Brain pericyte (primary cell): Measurements from ENCODE around the gene WSCD1.

Source experiments
- DNase-seq: peaks from one replicate; pipeline ENCODE4 v3.0.0-alpha.2; 2012; ENCODE audit warnings: low read depth, low spot score

The WSCD1 gene

DNA sequence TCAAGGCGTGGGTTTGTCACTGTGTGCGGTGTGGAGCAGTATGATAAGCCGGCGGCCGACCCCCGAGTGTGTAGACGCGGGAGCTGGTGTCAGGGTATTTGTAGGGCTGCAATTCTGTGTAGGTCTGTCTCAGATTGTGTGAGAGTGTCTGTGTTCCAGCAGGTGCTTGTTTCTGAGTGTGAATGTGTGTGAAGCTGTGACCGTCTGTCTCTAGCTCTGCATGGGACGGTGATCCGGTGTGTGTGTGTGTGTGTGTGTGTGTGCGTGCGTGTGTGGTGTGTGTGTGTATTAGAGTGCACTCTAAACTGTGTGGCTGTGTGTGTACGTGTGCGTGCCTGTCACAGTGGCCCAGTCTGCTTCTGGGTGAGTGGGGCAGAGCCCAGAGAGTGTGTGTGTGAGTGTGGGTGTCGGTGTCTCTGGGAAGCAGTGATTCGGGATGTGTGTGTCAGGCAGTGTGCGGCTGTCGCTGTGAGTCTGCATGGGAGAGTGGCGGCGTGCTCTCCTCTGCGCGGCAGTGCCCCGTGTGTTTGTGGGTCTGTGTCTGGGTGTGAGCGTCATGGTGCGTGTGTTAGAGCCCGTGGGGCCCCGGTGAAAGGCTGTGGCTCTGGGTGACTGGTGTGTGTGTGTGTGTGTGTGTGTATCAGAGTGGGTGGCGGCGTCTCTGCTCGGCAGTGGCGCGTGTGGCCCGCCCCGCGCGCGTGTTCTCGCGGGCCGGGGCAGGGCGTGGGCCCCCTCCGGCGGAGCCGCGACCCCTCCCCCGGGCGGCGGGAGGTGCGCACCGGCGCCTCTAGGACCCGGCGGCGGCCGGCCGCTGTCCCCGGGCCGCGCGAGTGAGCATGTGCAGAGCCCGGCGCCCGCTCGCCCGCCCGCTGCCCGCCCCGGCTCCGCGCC is at the start of gene WSCD1:
Gene WSCD1, plus strand, starts transcription at position 841 of the 891 bp plus-strand sequence. CDS start 10,280 bp downstream, outside the sequence.
- DNase-seq, result no peak

DNA sequence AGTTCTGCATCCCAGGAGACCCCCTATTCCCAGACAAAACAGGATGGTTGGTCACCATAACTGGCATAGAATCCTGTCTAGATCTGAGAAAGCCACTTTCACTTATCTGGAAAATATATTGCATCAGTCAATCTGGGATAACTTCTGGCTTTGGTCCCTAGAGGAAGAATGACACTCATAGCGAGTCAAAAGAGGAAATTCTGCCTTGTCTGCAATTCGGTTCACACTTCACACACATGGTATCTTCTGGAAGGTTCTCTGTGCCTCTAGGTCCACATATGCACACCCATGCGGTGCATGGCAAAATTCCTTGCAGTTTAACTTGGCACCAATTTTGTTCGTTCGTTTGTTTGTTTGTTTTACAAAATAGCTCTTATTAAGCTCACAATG is 49.2 kb upstream of the WSCD1 start:
- no peak for DNase-seq

DNA sequence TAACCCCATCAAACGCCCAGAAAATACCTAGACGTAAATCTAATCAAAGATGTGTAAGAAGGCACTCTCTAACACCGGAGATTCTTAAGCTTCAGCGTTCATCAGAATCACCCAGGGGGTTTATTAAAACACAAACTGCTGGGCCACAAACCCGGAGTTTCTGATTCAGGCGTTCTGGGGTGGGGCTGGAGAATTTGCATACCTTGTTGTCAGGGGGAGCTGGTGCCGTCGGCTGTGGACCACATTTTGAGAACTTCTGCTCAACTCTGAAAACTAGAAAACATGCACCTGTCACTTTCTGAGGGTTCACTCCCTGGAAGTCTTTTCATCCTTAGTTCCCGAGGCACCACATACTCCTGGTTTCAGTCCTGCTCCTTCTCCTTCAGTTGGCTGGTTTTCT is 48.6 kb upstream of the WSCD1 start:
- DNase-seq, result no peak

DNA sequence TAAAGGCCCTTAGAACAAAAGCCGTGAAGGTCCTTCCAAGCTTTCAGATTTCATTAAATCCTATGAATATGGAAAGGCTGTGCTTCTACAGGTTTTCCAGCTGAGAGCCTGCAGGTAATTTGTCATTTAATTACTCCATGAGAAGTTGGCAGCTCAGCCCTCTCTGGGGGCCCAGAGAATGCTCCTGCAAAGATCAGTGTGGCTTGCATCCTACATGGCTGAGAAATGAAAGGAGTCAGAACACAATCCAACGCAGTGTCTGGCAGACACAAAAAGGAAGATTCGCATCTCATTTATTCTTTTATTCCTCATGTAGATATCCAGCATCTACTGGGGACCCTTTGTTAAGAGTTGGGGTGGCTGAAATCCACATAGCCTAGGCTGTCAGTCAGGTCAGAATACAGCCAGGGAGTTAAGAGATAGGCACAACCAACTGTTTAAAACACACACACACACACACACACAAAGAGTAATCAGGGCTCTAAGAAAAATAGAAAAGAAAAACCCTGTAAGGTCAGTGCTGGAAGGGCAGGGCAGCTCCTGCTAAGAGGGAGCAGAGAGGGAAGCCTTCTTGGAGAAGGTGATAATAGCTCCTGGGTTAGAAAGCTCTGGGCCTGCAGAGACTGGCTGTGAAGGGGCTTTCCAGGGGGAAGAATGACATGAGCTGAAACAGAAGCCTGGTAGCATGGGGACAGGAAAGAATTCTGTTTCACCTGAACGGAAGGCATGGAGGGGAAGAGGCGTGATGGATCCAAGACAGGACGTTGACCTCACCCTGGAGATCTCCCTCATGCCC is 46.9 kb upstream of the WSCD1 start:
- DNase-seq, result no peak

DNA sequence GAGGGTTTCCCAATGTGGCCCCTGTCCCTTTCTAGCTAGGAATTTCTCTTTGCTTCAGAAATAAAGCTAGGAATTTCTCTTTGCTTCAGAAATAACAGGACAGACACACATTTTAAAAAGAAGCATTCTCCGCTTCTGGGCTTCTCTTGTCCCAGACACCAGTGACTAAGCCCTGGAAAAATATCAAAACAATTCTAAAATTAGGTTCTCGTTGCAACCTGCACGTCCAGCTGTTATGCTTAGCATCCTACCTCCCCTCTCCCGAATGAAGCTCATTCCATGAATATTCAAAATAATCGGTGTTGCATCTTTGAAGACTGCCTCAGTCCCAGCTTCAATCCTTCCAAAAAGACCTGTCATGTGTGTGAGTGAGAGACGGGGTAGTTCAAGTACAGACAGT is 45.6 kb upstream of the WSCD1 start:
- no peak for DNase-seq

DNA sequence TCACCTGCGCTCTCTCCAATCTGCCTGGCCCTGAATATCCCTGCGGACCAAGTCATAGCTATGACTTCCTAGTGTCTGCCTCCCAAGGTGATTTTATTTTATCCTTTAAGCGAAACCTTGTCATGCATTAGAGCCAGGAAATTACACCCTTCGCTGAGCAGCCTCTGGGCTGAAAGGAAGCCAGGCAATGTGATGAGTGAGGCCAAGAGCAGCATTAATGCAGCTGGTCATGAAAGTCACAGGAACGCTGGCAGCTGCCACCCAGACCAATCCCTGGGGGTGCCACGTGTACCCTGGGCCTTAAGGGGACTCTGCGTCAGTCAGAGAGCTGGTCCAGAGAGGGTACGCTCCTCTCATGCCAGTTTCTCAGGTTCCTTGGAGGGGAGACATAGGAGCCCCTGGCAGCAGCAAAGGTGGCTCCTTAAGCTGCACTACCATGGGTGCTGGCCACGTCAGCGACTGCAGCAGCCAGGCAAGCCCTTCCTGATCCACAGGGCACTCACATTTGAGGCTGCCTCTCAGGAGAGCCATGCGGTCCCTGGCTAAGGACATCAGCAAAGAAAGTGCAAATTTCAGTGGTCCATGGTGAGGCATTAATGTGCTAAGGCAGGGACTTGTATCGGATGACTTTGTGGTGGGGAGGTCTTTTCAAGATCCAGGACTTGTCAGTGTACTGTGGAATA is 42.7 kb upstream of the WSCD1 start:
- no peak for DNase-seq

DNA sequence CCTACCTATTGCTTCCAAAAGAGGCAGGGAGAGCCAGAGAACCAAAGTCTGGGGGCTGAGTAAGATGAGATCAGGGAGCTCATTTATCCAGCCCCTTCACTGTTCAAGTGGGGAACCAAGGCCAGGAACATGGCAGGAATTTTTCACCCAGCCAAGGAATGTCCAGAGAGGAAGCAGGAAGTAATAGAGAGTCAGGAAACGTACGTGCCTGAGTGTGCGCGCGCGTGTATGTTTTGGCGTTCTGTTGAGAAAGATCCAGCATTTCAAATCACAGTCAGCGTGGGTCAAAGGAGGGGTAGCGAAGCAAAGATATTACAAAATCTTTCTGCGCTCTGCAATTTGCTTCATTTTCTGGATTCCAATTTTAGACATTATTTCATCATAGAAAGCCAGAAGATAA is 41.9 kb upstream of the WSCD1 start:
- DNase-seq, result no peak

DNA sequence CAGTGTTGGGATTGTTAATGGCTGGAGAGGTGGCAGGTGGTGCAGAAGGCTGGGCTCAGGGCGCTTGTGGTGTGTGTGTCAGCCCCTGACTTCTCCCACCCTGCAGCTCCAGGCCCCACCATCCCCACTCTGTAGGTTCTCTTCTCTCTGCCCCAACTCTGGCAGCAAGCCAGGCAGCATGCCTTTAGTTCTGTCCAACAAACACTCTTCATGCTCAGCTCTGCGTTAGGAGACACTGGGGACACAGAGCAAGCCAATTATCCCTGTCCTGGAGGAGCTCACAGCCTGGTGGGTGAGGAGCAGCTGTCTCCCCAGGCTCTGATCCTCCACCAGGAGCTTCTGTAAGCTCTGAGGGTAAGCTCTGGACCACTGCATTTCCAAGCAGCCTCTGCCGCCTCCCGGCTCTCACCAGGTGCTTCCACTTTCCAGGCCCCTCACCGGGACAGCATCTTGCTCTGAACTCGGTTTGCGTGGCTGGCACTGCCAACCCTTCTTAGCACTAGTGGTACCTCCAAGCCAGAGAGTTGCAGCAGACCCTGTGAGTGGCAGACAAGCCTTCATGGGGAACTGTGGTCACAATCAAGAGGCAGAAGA is 34.3 kb upstream of the WSCD1 start:
- DNase-seq, result no peak

DNA sequence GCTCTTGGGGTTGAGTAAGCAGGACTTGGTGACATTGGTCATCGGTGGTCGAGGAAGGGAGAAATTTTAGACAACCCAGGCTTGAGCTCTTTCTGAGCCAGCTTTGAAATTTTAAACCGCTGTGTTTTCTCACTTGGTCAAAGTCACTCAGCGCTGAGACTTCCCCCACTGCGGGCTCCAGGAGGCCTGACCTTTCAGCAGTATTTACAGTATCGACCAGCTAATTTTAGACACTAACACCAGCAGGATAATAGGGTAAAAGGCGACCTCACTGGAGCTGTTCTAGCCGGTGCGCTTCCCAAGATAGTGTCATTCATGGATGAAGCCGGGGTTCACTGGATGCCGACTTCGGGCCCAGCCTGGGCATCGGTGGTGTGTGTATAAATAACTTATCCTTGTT is 29.7 kb upstream of the WSCD1 start:
- DNase-seq, result no peak

DNA sequence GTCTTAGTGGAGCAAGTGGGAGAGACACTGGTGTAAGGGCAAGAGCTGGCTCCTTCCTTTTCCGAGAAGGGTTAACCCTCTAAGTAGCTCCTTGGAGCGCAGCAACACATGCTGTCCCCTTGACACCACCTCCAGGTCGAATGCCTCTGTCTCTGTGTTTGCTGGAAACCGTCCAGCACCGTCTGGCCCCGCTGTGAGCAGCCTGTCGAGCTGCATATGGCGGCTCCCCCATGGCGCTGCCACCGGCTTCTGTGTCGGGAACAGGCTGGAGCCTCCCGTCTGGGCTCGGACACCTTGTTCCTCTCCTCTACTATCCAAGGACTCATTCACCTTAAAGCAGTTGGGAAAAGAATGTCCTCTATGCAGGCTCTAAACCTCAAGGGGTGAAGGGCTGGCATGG is 28.9 kb upstream of the WSCD1 start:
- DNase-seq, result no peak

DNA sequence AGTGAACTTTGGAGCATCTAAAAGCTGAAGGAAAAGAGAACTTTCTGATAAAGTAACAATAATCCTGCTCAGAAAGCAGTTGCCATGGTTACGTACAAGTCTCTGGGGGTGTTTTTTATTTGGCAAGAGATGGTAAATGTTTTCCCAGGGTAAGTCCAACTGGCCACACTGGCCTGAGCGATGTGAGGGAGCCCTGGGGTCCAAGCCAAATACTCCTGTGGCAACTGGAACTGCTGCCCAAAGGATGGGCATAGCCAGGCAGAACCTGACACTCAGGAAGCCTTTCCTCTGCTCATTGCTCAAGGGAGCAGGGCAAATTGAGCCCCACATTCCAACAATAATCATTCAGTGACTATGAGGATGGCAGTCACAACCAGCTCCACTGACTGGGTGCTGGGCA is 26.8 kb upstream of the WSCD1 start:
- DNase-seq, result no peak

DNA sequence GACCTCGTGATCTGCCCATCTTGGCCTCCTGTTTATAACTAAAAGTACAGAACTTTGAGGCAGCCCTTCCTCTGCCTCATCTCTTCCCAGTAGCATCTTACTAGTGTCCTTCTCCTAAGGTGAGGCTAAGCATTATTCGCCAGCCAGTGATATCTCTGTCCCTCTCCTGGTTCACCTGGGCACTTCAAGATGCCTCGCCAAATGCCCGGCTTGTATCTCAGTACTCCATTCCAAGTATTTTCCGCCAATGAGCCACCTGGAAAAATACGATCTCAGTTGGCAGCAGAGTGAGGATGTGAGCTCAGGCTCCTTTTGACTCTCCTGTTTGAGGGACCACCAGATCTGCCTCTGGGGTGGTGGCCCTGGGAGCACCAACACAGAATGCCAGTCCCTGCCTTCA is 25.9 kb upstream of the WSCD1 start:
- no peak for DNase-seq

DNA sequence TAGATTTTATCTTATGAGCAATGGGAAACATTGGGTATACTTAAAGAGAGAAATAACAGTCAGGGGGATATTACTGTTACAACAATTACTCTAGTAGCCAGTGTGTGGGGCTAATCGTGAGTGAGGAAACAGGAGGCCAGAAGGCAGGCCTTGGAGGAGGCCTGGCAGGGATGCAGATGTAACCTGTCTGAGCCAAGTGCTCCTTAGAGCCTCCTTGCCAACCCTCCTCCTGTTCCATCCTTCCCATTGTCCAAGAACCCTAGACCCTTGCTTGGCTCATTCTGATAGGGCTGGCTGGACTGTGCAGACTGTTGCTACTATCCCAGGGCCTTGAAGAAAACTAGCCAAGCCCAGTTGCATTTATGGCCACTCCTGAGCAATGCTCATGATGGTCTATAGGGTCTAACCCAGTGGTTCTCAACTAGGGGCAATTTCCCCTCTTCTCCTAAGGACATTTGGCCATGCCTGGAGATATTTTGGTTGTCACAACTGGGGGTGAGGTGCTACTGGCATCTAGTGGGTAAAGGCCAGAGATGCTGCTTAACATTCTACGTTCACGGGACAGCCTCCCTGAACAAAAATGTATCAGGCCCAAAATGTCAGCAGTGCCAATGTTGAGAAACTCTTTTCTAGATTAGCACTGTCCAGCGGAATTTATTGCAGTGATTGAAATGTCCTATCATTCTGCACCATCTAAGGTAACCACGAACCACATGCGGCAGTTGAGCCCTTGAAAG is 24.4 kb upstream of the WSCD1 start:
- no peak for DNase-seq

DNA sequence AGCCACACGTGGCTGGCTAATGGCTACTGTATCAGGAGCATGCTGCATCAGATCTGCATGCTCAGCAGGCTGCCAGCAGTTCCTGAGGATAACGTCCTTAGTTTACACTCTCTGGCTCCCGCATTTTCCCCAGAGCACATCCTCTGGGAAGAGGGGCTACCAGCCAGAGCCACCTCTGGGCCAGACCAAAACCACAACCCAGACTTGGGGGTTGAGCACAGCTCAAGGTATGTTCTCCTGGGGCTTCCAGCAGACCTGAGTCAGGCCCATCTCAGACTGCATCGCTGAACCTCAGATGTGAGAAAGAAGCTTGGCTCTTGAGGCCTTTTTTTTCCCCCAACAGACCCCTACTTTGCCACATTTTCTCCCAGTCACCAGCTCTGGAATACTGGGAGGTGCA is 23.7 kb upstream of the WSCD1 start:
- no peak for DNase-seq

DNA sequence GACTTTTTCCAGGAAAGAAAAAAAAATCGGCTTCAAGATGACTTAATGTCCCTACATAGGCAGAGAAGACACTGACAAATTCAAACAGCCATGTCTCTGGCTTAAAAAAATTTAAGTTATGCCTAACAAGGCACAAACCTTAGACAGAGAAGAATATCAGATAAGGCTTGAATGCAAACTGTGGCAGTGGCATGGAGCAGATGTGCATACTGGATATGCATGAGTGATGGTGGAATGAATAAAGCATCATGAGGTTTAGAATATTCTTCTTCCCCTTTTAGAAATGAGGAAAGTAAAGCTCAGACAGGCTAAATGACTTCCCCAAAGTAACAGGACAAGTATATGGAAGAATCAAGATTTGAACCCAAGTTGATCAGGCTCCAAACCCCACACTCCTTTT is 23.2 kb upstream of the WSCD1 start:
- DNase-seq, result no peak

DNA sequence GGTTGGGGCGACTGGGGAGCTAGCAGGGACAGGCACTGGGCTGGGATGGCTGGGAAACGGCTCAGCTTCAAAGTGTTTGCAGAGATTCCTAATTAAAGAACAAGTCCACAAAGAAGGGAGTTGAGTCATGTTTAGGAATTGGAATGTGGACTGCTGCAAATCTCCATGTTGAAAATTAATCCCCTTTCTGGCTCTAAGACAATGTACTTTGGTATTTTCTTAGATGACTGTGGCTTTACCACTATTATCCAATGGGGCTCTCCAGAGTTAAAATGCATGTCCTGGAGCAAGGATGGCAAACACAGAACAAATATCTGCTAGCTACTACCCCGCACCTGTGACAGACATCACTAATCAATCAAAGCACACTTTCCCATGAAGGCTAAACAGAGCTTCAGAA is 22.2 kb upstream of the WSCD1 start:
- DNase-seq, result no peak

DNA sequence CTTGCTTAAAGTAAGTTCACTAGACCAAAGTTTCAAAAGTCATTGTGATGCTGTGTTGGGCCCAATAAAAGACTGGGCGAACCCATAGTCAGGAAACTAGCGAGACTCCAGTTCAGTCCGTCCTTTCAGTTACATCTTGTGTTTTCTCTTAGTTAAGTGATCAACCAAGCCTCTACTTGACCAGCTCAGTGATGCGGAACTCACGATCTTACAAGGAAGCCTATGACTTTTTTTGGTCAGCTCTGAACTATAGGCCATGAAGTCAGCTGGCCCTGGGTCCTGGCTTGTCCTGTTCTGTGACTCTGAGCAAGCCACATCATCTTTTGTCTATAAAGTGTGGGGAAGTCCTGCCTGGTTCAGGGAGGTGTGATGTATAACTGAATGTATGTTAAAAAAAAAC is 21.7 kb upstream of the WSCD1 start:
- no peak for DNase-seq

DNA sequence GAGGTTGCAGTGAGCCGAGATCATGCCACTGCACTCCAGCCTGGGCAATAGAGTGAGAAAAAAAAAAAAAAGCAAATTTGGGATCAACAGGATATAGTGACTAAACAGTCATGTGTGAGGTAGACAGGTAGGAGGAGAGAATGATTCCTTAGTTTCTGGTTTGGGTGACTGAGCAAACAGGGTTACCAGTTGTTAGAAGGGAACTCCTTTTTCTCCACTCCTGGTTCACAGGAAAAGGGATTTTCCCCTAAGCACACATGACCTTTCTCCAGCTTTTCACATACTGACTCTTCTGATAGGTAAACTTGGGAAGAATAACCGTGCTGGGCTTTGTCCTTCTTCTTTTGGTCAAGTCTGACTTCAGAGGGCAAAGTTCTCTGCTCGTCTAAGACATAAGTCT is 17.3 kb upstream of the WSCD1 start:
- no peak for DNase-seq

DNA sequence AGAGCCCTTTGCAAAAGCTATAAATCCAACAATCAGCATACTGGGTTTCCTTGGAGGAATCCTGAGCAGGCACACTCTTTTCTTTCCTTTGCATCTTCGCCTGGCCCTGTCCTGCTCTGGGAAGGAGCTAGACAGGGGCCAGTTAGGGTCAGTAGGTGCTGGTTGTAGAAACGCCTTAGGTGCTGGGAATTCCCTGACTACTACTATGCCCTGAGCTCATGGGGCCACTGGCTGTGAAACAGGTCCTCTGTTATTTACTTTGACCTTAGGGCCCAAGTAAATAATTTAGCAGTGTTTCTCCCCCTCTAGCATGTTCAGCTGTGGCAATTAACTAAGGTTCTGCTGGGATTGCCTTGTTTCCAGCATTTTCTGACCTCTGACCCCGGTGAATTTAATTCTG is 15.8 kb upstream of the WSCD1 start:
- DNase-seq, result no peak

DNA sequence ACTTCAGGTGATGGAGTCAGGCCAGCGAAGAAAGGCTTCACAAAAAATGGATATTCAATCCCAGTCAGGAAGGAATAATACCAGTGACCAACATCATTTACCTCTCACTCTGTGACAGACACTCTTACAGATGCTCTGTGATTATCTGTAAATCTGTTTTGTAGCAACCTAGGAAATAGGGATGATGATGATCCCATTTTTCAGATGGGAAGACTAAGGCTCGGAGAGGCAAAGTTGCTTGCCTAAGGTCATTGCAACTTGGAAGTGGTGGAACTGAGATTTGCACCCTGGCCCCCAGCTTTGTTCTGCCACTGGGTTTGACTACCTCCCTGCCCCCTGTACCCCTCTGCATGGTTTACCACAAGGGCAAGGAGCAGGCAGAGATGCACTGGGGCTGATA is 14.1 kb upstream of the WSCD1 start:
- no peak for DNase-seq

DNA sequence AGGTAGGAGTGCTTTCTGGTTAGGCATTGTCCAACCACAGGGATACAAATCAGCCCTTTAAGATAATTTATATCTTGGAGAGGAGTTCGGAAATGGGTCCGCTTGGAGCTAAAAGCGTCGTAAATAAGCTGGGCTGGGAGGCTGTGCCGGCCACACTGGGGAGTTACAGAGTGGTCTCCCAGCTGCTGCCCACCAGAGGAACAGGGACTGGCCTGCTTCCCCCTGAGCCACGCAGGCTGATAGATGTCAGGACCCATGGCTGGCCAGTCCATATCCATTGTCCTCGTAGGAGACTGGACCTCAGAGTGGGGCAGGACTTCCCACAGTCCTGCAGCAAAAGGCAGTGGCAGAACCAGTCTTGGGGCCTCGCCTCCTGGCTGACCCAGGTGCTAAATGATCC is 12.6 kb upstream of the WSCD1 start:
- no peak for DNase-seq
